Measurements from ENCODE around the gene PMAIP1.

The PMAIP1 gene

GRCh38 chr18:59912007-59912550, 12.3 kb downstream of the PMAIP1 start:
- peak; percentile 78 for DNase-seq (ENCODE audit: low read depth)

- DNase-seq (ENCODE audit: low read depth) = no peak
Observed at GRCh38 chr18:59915606-59916005, 15.8 kb downstream of the PMAIP1 start.

- no peak for DNase-seq (ENCODE audit: low read depth)
Observed at GRCh38 chr18:59916746-59917145, 16.9 kb downstream of the PMAIP1 start.

GRCh38 chr18:59917422-59917821, 17.6 kb downstream of the PMAIP1 start:
- DNase-seq (ENCODE audit: low read depth) = peak; percentile 64

GRCh38 chr18:59918320-59918755, 18.5 kb downstream of the PMAIP1 start:
- peak; percentile 45 for DNase-seq (ENCODE audit: low read depth)

- DNase-seq (ENCODE audit: low read depth) = no peak
Observed at GRCh38 chr18:59918997-59919396, 19.2 kb downstream of the PMAIP1 start.

GRCh38 chr18:59921384-59921891, 21.6 kb downstream of the PMAIP1 start:
- peak; percentile 67 for DNase-seq (ENCODE audit: low read depth)

- no peak for DNase-seq (ENCODE audit: low read depth)
Observed at GRCh38 chr18:59923539-59924196, 23.9 kb downstream of the PMAIP1 start.

- no peak for DNase-seq (ENCODE audit: low read depth)
Observed at GRCh38 chr18:59926131-59926530, 26.3 kb downstream of the PMAIP1 start.

GRCh38 chr18:59927246-59927825, 27.5 kb downstream of the PMAIP1 start:
- DNase-seq (ENCODE audit: low read depth) = peak; percentile 42

GRCh38 chr18:59928201-59928600, 28.4 kb downstream of the PMAIP1 start:
- no peak for DNase-seq (ENCODE audit: low read depth)

GRCh38 chr18:59929621-59930295, 30.0 kb downstream of the PMAIP1 start:
- DNase-seq (ENCODE audit: low read depth) = peak; percentile 52

GRCh38 chr18:59932401-59932800, 32.6 kb downstream of the PMAIP1 start:
- no peak for DNase-seq (ENCODE audit: low read depth)

- DNase-seq (ENCODE audit: low read depth) = no peak
Observed at GRCh38 chr18:59938676-59939075, 38.9 kb downstream of the PMAIP1 start.

GRCh38 chr18:59939127-59939526, 39.3 kb downstream of the PMAIP1 start:
- DNase-seq (ENCODE audit: low read depth) = no peak

GRCh38 chr18:59940068-59940467, 40.3 kb downstream of the PMAIP1 start:
- no peak for DNase-seq (ENCODE audit: low read depth)

- DNase-seq (ENCODE audit: low read depth) = no peak
Observed at GRCh38 chr18:59941331-59941730, 41.5 kb downstream of the PMAIP1 start.

GRCh38 chr18:59942601-59943000, 42.8 kb downstream of the PMAIP1 start:
- no peak for DNase-seq (ENCODE audit: low read depth)

GRCh38 chr18:59945544-59945943, 45.7 kb downstream of the PMAIP1 start:
- DNase-seq (ENCODE audit: low read depth) = no peak

GRCh38 chr18:59950215-59950944, 50.6 kb downstream of the PMAIP1 start:
- DNase-seq (ENCODE audit: low read depth) = peak; percentile 15

- no peak for DNase-seq (ENCODE audit: low read depth)
Observed at GRCh38 chr18:59951591-59951990, 51.8 kb downstream of the PMAIP1 start.

Data from amniotic epithelial cell (primary cell).